Measurements from ENCODE around the gene CYB561D2.

DNA sequence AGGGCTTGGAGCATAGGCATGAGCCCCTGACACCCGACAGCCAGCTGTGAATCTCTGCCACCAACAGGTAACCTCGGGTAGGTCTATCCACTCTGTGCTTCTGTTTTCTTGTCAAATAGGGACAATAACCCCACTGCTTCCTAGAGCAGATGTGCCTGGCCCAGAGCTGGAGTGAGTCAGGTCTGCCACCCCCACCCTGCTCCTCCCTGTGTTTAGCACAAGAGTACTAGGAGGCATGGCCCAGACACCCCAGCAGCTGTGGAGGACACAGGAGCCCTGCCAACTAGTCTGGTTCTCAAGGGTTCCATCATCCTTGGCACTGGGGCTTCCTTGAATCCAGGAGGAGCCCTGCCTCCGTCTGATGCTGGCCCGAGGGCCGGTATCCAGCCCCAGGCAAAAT is 42.4 kb downstream of the CYB561D2 start:
- TF ChIP-seq, protein P1, sequence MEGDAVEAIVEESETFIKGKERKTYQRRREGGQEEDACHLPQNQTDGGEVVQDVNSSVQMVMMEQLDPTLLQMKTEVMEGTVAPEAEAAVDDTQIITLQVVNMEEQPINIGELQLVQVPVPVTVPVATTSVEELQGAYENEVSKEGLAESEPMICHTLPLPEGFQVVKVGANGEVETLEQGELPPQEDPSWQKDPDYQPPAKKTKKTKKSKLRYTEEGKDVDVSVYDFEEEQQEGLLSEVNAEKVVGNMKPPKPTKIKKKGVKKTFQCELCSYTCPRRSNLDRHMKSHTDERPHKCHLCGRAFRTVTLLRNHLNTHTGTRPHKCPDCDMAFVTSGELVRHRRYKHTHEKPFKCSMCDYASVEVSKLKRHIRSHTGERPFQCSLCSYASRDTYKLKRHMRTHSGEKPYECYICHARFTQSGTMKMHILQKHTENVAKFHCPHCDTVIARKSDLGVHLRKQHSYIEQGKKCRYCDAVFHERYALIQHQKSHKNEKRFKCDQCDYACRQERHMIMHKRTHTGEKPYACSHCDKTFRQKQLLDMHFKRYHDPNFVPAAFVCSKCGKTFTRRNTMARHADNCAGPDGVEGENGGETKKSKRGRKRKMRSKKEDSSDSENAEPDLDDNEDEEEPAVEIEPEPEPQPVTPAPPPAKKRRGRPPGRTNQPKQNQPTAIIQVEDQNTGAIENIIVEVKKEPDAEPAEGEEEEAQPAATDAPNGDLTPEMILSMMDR (IDR thresholded peaks at IDR 0.05): no peak
- TF ChIP-seq EP300 (IDR thresholded peaks at IDR 0.05) (no peak), POLR2A (IDR thresholded peaks at IDR 0.05) (no peak)

Measured in upper lobe of left lung (tissue), 4 donors.